Mesendoderm (in vitro differentiated cells): ENCODE data around the gene GLIPR1L2.

Source experiments
- DNase-seq: peaks from one replicate; pipeline ENCODE4 v3.0.0; 2013
- H2AK5ac ChIP-seq: 2 replicates; pipeline ENCODE4 v1.6.1; 2013; ENCODE audit warnings: low read length, inconsistent platforms
- H2BK120ac ChIP-seq: 2 replicates; pipeline ENCODE4 v1.6.1; 2013; ENCODE audit warnings: low read depth, mild to moderate bottlenecking, low read length, moderate library complexity, mixed read lengths
- H2BK15ac ChIP-seq: replicated peaks from 2 replicates; pipeline ENCODE4 v1.6.1; 2013; ENCODE audit warnings: low read depth, mild to moderate bottlenecking, moderate library complexity
- H2BK5ac ChIP-seq: 2 replicates; pipeline ENCODE4 v1.6.1; 2013; ENCODE audit warnings: low read length, inconsistent platforms
- H3K18ac ChIP-seq: 2 replicates; pipeline ENCODE4 v1.6.1; 2013; ENCODE audit warnings: mild to moderate bottlenecking, low read length, mixed read lengths
- H3K23ac ChIP-seq: one replicate; pipeline ENCODE4 v1.6.1; 2013; ENCODE audit warnings: low read length
- H3K27ac ChIP-seq: 2 replicates; pipeline ENCODE4 v1.5.1; 2013; ENCODE audit warnings: low read depth, mild to moderate bottlenecking, inconsistent platforms, low read length, moderate library complexity
- H3K27me3 ChIP-seq: 2 replicates; pipeline ENCODE4 v1.6.1; 2013; ENCODE audit warnings: low read length, control low read depth, mild to moderate bottlenecking, inconsistent platforms; ENCODE audit not compliant: insufficient read depth, poor library complexity
- H3K36me3 ChIP-seq: 2 replicates; pipeline ENCODE4 v1.6.1; 2013; ENCODE audit warnings: low read length, inconsistent platforms; ENCODE audit not compliant: control insufficient read depth, insufficient read depth
- H3K4ac ChIP-seq: one replicate; pipeline ENCODE4 v1.6.1; 2013; ENCODE audit warnings: low read depth, mild to moderate bottlenecking, low read length, moderate library complexity
- H3K4me1 ChIP-seq: 2 replicates; pipeline ENCODE4 v1.6.1; 2013; ENCODE audit warnings: low read depth, low read length, inconsistent platforms; ENCODE audit not compliant: control insufficient read depth
- H3K4me2 ChIP-seq: 2 replicates; pipeline ENCODE4 v1.6.1; 2013; ENCODE audit warnings: low read length
- H3K4me3 ChIP-seq: 2 replicates; pipeline ENCODE4 v1.5.1; 2013; ENCODE audit warnings: mild to moderate bottlenecking, low read length
- H3K56ac ChIP-seq: one replicate; pipeline ENCODE4 v1.6.1; 2013; ENCODE audit warnings: low read length
- H3K79me1 ChIP-seq: 2 replicates; pipeline ENCODE4 v1.6.1; 2013; ENCODE audit warnings: low read length, inconsistent platforms
- H3K79me2 ChIP-seq: 2 replicates; pipeline ENCODE4 v1.6.1; 2013; ENCODE audit warnings: mild to moderate bottlenecking, low read length; ENCODE audit not compliant: control insufficient read depth, insufficient read depth
- H3K9ac ChIP-seq: 2 replicates; pipeline ENCODE4 v1.6.1; 2013; ENCODE audit warnings: low read length, inconsistent platforms
- H4K5ac ChIP-seq: one replicate; pipeline ENCODE4 v1.6.1; 2013; ENCODE audit warnings: low read length
- H4K8ac ChIP-seq: one replicate; pipeline ENCODE4 v1.6.1; 2013; ENCODE audit warnings: low read depth, mild to moderate bottlenecking, control low read depth, low read length, moderate library complexity
- WGBS: extraction: QIAGEN DNeasy Blood & Tissue Kit; methylation state at CpG from one replicate; pipeline ENCODE4 v1.1.7; 2013; ENCODE audit warnings: low lambda C conversion rate, missing lambda C conversion rate; ENCODE audit not compliant: insufficient coverage; ENCODE audit errors: extremely low coverage; 5-methylcytosine and 5-hydroxymethylcytosine counted together

The GLIPR1L2 gene

DNA sequence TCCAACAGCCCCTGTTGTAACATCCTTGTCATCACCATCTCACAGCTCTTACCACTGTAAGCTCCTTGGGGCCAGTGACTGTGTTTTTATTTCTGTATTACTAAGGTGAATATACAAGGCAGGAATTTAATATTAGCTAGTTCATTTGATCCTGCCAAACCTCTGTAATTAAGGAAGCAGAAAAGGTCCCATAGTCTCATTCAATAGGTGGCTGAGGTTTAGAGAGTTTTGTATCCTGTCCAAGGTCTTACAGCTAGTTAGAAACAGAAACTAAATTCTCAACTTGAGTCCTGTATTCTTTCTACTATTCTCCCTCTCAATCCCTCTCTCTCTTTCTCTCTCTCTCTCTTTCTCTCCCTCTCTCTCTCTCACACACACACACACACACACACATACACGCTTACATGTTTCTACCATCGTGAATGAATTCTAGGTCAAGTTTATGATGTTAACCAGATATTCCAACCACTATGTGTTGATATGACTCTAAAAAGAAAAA, 89.1 kb downstream of the GLIPR1L2 start:
- no peak overlapping the region for H2BK5ac ChIP-seq
- no peak overlapping the region for H3K4me2 ChIP-seq
- no peak overlapping the region for H3K27ac ChIP-seq
- no peaks in the 10 kb centered on the region for H3K79me2 ChIP-seq
- no peak overlapping the region for H4K5ac ChIP-seq
- no peak overlapping the region for H2BK120ac ChIP-seq
- DNase-seq, result no peak
- no peak overlapping the region for H3K4me3 ChIP-seq
- no CpG with 5 or more reads among the region's 2 CpGs for WGBS
- no peak overlapping the region for H2AK5ac ChIP-seq
- no peaks in the 10 kb centered on the region for H3K36me3 ChIP-seq
- no peak overlapping the region for H4K8ac ChIP-seq
- H3K4ac ChIP-seq, result no peak overlapping the region
- peaks cover 9% of the 10 kb centered on the region for H3K4me1 ChIP-seq
- H3K18ac ChIP-seq, result peak overlapping the region; percentile 92
- no peak overlapping the region for H3K23ac ChIP-seq
- no peaks in the 10 kb centered on the region for H3K27me3 ChIP-seq
- no peak overlapping the region for H3K9ac ChIP-seq
- no peak overlapping the region for H2BK15ac ChIP-seq
- no peak overlapping the region for H3K56ac ChIP-seq
- H3K79me1 ChIP-seq, result no peaks in the 10 kb centered on the region

DNA sequence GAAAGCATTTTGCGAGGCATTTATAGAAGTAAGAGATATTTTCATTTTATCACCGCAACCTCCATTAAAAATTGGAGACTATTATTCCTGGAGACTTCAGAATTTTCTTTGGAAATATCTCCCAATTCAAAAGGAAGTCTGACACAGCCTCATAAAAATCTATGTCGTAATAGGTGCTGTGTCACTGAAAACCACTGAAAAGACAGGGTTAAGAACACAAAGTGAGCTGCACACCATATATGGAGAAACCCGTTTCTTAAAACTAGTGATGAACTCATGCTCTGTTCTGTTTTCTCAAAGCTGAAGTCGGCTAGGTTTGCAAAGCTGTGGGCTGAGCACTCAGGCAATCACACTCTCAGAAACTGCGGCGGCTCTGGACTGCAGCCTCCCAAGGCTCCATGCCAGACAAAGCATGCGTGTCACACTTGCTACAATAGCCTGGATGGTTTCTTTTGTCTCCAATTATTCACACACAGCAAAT, 89.6 kb downstream of the GLIPR1L2 start, which contains the start of gene GLIPR1:
TSS of gene GLIPR1 (plus strand) at position 287 of the 481 bp plus-strand sequence. CDS start at position 413, 126 bp downstream.
- no peak within 1 kb of the TSS for H3K4me3 ChIP-seq
- no peak within 1 kb of the TSS for H2AK5ac ChIP-seq
- no peak within 1 kb of the TSS for H4K8ac ChIP-seq
- peaks cover 9% of the 10 kb centered on the region for H3K4me1 ChIP-seq
- H3K56ac ChIP-seq, result peak within 1 kb of the TSS; percentile 1
- H3K23ac ChIP-seq, result no peak within 1 kb of the TSS
- H2BK120ac ChIP-seq, result no peak within 1 kb of the TSS
- peak within 1 kb of the TSS; percentile 39 for H3K9ac ChIP-seq
- H3K18ac ChIP-seq, result peak within 1 kb of the TSS; percentile 92
- H3K4ac ChIP-seq, result no peak within 1 kb of the TSS
- H3K27ac ChIP-seq, result peak within 1 kb of the TSS; percentile 79
- no peaks in the 10 kb centered on the region for H3K36me3 ChIP-seq
- peak; percentile 62 for DNase-seq
- H3K79me2 ChIP-seq, result no peaks in the 10 kb centered on the region
- H3K4me2 ChIP-seq, result no peak within 1 kb of the TSS
- no peaks in the 10 kb centered on the region for H3K27me3 ChIP-seq
- H4K5ac ChIP-seq, result no peak within 1 kb of the TSS
- H2BK5ac ChIP-seq, result no peak within 1 kb of the TSS
- no peak within 1 kb of the TSS for H2BK15ac ChIP-seq
- no CpG with 5 or more reads among the region's 8 CpGs for WGBS
- H3K79me1 ChIP-seq, result no peaks in the 10 kb centered on the region

DNA sequence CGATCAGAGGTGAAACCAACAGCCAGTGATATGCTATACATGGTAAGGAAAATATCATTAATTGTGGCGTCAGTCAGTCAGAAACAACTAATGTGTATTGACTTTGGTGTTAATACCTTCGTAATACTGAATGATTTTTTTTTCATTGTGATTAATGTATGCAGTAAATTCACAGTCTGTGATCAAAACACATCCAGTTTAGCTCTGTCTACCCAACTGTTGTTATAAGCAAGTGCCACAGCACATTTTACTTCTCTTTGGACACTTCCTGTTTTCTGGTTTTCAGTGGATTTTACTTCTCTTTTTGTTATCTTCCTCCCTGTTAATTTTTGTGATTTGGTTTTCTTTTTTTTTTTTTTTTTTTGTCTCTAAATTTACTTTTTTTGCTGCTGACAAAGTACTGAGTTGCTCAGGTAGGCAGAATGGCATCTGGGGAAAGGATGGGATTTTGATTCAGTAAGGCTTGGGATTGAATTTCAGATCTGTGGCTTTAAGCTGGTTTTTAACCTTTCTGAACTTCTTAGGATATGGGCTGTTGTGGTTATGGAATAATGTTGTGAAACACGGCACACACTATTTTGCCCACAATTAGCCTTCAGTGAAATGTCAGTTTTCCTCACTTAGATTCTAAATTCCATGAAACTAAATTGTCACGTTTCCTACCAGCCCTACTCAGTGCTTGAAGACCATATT, 90.3 kb downstream of the GLIPR1L2 start:
- WGBS, result no CpG with 5 or more reads among the region's 5 CpGs
- peak overlapping the region; percentile 79 for H3K27ac ChIP-seq
- no peak overlapping the region for H2BK5ac ChIP-seq
- no peak overlapping the region for H3K4ac ChIP-seq
- H3K79me1 ChIP-seq, result no peaks in the 10 kb centered on the region
- H3K9ac ChIP-seq, result peak overlapping the region; percentile 39
- no peak overlapping the region for H3K4me3 ChIP-seq
- no peak overlapping the region for H3K4me2 ChIP-seq
- no peak overlapping the region for H3K23ac ChIP-seq
- no peaks in the 10 kb centered on the region for H3K79me2 ChIP-seq
- H3K27me3 ChIP-seq, result no peaks in the 10 kb centered on the region
- peak overlapping the region; percentile 1 for H3K56ac ChIP-seq
- H4K5ac ChIP-seq, result no peak overlapping the region
- no peak overlapping the region for H2AK5ac ChIP-seq
- H3K18ac ChIP-seq, result peak overlapping the region; percentile 56
- no peak for DNase-seq
- H2BK15ac ChIP-seq, result no peak overlapping the region
- peaks cover 9% of the 10 kb centered on the region for H3K4me1 ChIP-seq
- H4K8ac ChIP-seq, result no peak overlapping the region
- H2BK120ac ChIP-seq, result no peak overlapping the region
- H3K36me3 ChIP-seq, result no peaks in the 10 kb centered on the region

DNA sequence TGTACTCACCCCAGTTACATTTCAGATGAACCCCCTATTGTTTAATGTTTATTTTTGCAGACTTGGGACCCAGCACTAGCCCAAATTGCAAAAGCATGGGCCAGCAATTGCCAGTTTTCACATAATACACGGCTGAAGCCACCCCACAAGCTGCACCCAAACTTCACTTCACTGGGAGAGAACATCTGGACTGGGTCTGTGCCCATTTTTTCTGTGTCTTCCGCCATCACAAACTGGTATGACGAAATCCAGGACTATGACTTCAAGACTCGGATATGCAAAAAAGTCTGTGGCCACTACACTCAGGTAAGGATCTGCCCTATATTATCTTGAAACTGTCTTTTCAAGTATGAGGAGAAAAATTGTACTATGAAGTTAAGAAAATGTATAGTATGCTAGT, 90.9 kb downstream of the GLIPR1L2 start:
- Histone ChIP-seq H2AK5ac (no peak overlapping the region), H4K5ac (no peak overlapping the region), H3K9ac (peak overlapping the region; percentile 13), H2BK120ac (no peak overlapping the region), H4K8ac (no peak overlapping the region), H3K79me1 (no peaks in the 10 kb centered on the region), H3K27me3 (no peaks in the 10 kb centered on the region), H3K18ac (peak overlapping the region; percentile 56), H3K4me3 (no peak overlapping the region), H3K4me2 (no peak overlapping the region), H3K36me3 (no peaks in the 10 kb centered on the region), H3K4me1 (peaks cover 9% of the 10 kb centered on the region), H2BK5ac (no peak overlapping the region), H3K79me2 (no peaks in the 10 kb centered on the region), H3K27ac (no peak overlapping the region), H3K56ac (no peak overlapping the region), H3K4ac (peak overlapping the region; percentile 68), H2BK15ac (no peak overlapping the region), H3K23ac (no peak overlapping the region)
- no CpG with 5 or more reads among the region's 4 CpGs for WGBS
- DNase-seq, result no peak
